Sigmoid colon (tissue), 4 donors: Measurements from ENCODE around the gene NCS1.

Experiments
- EP300 ChIP-seq, 4 donors: sonication (generic); formaldehyde crosslinking; IDR thresholded peaks; one replicate each; pipeline ENCODE4 v1.6.1; 2017; ENCODE audit warnings: antibody characterized with exemption in 4 of 4
- POLR2A ChIP-seq, 2 donors: fragments of 450-650 bp; IDR thresholded peaks; one replicate each; pipeline ENCODE4 v1.6.1; 2016; ENCODE audit warnings: antibody characterized with exemption in 2 of 2, mild to moderate bottlenecking in 2 of 2, moderate library complexity in 2 of 2
- POLR2AphosphoS5 ChIP-seq, 4 donors: sonication (generic); formaldehyde crosslinking; IDR thresholded peaks; one replicate each; pipeline ENCODE4 v1.6.1; 2017; ENCODE audit warnings: antibody characterized with exemption in 4 of 4
- TF ChIP-seq, protein P1 (sequence below), 4 experiments: fragments of 450-650 bp in 3 of 4; fragments of 200-600 bp in 1 of 4; IDR thresholded peaks; one replicate each; pipeline ENCODE4 v1.5.1; 2016 to 2019; ENCODE audit warnings: antibody characterized with exemption in 4 of 4, mild to moderate bottlenecking in 3 of 4, moderate library complexity in 2 of 4

DNA sequence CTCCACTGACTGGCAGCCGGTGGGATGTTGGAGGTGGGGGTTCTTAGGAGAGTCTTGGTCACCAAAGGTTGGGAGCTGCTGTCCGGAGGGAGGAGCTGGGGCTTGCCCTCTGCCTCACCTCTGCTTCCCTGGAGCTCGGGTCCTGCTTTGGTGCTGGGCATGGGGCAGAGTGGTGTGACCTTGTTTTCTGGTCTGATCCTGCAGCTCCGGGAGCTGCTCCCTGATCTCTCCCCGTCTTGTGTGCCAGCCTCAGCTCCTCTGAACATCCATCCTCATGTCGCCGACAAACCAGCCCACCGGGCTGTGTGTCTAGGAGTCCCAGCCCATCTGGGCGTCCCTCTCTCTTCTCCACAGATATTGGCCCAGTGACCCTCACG lies 112.0 kb downstream of the NCS1 start:
- TF ChIP-seq, protein P1, sequence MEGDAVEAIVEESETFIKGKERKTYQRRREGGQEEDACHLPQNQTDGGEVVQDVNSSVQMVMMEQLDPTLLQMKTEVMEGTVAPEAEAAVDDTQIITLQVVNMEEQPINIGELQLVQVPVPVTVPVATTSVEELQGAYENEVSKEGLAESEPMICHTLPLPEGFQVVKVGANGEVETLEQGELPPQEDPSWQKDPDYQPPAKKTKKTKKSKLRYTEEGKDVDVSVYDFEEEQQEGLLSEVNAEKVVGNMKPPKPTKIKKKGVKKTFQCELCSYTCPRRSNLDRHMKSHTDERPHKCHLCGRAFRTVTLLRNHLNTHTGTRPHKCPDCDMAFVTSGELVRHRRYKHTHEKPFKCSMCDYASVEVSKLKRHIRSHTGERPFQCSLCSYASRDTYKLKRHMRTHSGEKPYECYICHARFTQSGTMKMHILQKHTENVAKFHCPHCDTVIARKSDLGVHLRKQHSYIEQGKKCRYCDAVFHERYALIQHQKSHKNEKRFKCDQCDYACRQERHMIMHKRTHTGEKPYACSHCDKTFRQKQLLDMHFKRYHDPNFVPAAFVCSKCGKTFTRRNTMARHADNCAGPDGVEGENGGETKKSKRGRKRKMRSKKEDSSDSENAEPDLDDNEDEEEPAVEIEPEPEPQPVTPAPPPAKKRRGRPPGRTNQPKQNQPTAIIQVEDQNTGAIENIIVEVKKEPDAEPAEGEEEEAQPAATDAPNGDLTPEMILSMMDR (IDR thresholded peaks at IDR 0.05), result no peak
- TF ChIP-seq EP300 (IDR thresholded peaks at IDR 0.05) (no peak), POLR2AphosphoS5 (IDR thresholded peaks at IDR 0.05) (no peak), POLR2A (IDR thresholded peaks at IDR 0.05) (no peak)
